Liver (tissue), 9 donors: Measurements from ENCODE around the gene TCF7L2. TPM values are rescaled to one million over a fixed set of nuclear protein-coding genes. Genes with fewer than 3 reads are reported as not detected.

Source experiments
- DNase-seq: peaks from one replicate; pipeline ENCODE4 v3.0.0-alpha.2; 2017; ENCODE audit warnings: low spot score
- H3K27ac ChIP-seq, 2 donors: one replicate each; pipeline ENCODE4 v1.7.0; 2013; ENCODE audit warnings: inconsistent platforms in 2 of 2, low read length in 2 of 2, control low read depth in 1 of 2, low read depth in 1 of 2, mild to moderate bottlenecking in 1 of 2
- H3K27me3 ChIP-seq, 4 donors: one replicate each; pipeline versions ENCODE4 v1.6.1 to v1.7.0; 2013; ENCODE audit warnings: low read length in 3 of 4, inconsistent platforms in 1 of 4, mild to moderate bottlenecking in 1 of 4, moderate library complexity in 1 of 4; ENCODE audit not compliant: control insufficient read depth in 4 of 4, insufficient read depth in 4 of 4
- H3K36me3 ChIP-seq, 4 donors: one replicate each; pipeline versions ENCODE4 v1.6.1 to v1.7.0; 2013; ENCODE audit warnings: low read length in 3 of 4, mild to moderate bottlenecking in 3 of 4, low read depth in 1 of 4, moderate library complexity in 1 of 4; ENCODE audit not compliant: control insufficient read depth in 4 of 4, insufficient read depth in 3 of 4
- H3K4me1 ChIP-seq, 4 donors: one replicate each; pipeline versions ENCODE4 v1.6.1 to v1.7.0; 2013; ENCODE audit warnings: low read length in 3 of 4, mild to moderate bottlenecking in 3 of 4, moderate library complexity in 1 of 4; ENCODE audit not compliant: control insufficient read depth in 4 of 4, insufficient read depth in 4 of 4
- H3K4me3 ChIP-seq, 3 donors: one replicate each; pipeline versions ENCODE4 v1.6.1 to v1.7.0; 2013; ENCODE audit warnings: low read length in 3 of 3, control low read depth in 1 of 3, low read depth in 1 of 3, mild to moderate bottlenecking in 1 of 3
- H3K9ac ChIP-seq, 2 donors: one replicate each; pipeline ENCODE4 v1.7.0; 2013; ENCODE audit warnings: low read length in 2 of 2, mild to moderate bottlenecking in 2 of 2, moderate library complexity in 2 of 2, control low read depth in 1 of 2, low read depth in 1 of 2
- H3K9me3 ChIP-seq, 4 donors: one replicate each; pipeline versions ENCODE4 v1.6.1 to v1.7.0; 2013; ENCODE audit warnings: low read length in 3 of 4; ENCODE audit not compliant: control insufficient read depth in 4 of 4
- EGR1 ChIP-seq, 2 donors: IDR thresholded peaks; 2 replicates each; pipeline ENCODE4 v1.6.1; 2016 to 2018; ENCODE audit warnings: antibody characterized with exemption in 2 of 2, low read depth in 2 of 2
- FOXA1 ChIP-seq: IDR thresholded peaks from 2 replicates; pipeline ENCODE4 v1.6.1; 2016; ENCODE audit warnings: antibody characterized with exemption
- FOXA2 ChIP-seq: IDR thresholded peaks from 2 replicates; pipeline ENCODE4 v1.6.1; 2016; ENCODE audit warnings: antibody characterized with exemption
- GABPA ChIP-seq, 2 donors: IDR thresholded peaks in 1 of 2; conservative IDR thresholded peaks in 1 of 2; 2 replicates each; pipeline ENCODE4 v1.6.1; 2016; ENCODE audit warnings: antibody characterized with exemption in 2 of 2, mild to moderate bottlenecking in 1 of 2, moderate library complexity in 1 of 2
- HNF4A ChIP-seq, 2 donors: conservative IDR thresholded peaks; 2 replicates each; pipeline ENCODE4 v1.6.1; 2016; ENCODE audit warnings: antibody characterized with exemption in 2 of 2, mild to moderate bottlenecking in 2 of 2
- HNF4G ChIP-seq: IDR thresholded peaks from 2 replicates; pipeline ENCODE4 v1.6.1; 2016; ENCODE audit warnings: antibody characterized with exemption
- JUND ChIP-seq, 2 donors: IDR thresholded peaks; 2 replicates each; pipeline ENCODE4 v1.6.1; 2016; ENCODE audit warnings: antibody characterized with exemption in 2 of 2
- RAD21 ChIP-seq, 2 donors: IDR thresholded peaks; 2 replicates each; pipeline ENCODE4 v1.6.1; 2016; ENCODE audit warnings: antibody characterized with exemption in 2 of 2, mild to moderate bottlenecking in 2 of 2
- RXRA ChIP-seq, 2 donors: IDR thresholded peaks; 2 replicates each; pipeline ENCODE4 v1.6.1; 2017 to 2018; ENCODE audit warnings: antibody characterized with exemption in 2 of 2, mild to moderate bottlenecking in 1 of 2
- YY1 ChIP-seq: IDR thresholded peaks from 2 replicates; pipeline ENCODE4 v1.6.1; 2016; ENCODE audit warnings: antibody characterized with exemption, mild to moderate bottlenecking
- WGBS: extraction: QIAGEN DNeasy Blood & Tissue Kit; methylation state at CpG from one replicate; pipeline ENCODE4 v1.1.7; 2013; 5-methylcytosine and 5-hydroxymethylcytosine counted together
- polyA plus RNA-seq, 2 donors: library from polyadenylated mRNA; stranded (reverse) in 1 of 2; unstranded in 1 of 2; fragments of 200-250 nt in 1 of 2; fragments of >200 nt in 1 of 2; fragmentation: Nextera tagmentation in 1 of 2; extraction: Ambion mirVana in 1 of 2; gene quantifications; one replicate each; pipeline versions ENCODE4 v1.2.1 to v1.2.3, GENCODE V29; 2013 to 2015
- total RNA-seq, 2 donors: library from RNA; depleted of rRNA; stranded (reverse); fragments of >200 nt; gene quantifications; one replicate each; pipeline ENCODE4 v1.2.3, GENCODE V29; 2014
- TF ChIP-seq, protein P1 (sequence below): IDR thresholded peaks from 2 replicates; pipeline ENCODE4 v1.6.1; 2016; ENCODE audit warnings: antibody characterized with exemption
- TF ChIP-seq, protein P2 (sequence below): IDR thresholded peaks from 2 replicates; pipeline ENCODE4 v1.6.1; 2016; ENCODE audit warnings: antibody characterized with exemption
- TF ChIP-seq, protein P3 (sequence below): IDR thresholded peaks from 2 replicates; pipeline ENCODE4 v1.6.1; 2016; ENCODE audit warnings: antibody characterized with exemption, mild to moderate bottlenecking
- TF ChIP-seq, protein P4 (sequence below): IDR thresholded peaks from 2 replicates; pipeline ENCODE4 v1.6.1; 2016; ENCODE audit warnings: antibody characterized with exemption
- TF ChIP-seq, protein P5 (sequence below): fragments of 150-350 bp; IDR thresholded peaks from 2 replicates; pipeline ENCODE4 v1.5.1; 2017; ENCODE audit warnings: improper control_type of control experiment, low read depth, low read length; ENCODE audit not compliant: missing input control
- donor health status: healthy.
- donor health status: healthy.
- donor health status: healthy.
- donor health status: healthy.
- donor health status: healthy.

TCF7L2 gene
- total and polyA plus RNA-seq, 4 donors = 4.9 to 18.0 (median 8.3) TPM

DNA sequence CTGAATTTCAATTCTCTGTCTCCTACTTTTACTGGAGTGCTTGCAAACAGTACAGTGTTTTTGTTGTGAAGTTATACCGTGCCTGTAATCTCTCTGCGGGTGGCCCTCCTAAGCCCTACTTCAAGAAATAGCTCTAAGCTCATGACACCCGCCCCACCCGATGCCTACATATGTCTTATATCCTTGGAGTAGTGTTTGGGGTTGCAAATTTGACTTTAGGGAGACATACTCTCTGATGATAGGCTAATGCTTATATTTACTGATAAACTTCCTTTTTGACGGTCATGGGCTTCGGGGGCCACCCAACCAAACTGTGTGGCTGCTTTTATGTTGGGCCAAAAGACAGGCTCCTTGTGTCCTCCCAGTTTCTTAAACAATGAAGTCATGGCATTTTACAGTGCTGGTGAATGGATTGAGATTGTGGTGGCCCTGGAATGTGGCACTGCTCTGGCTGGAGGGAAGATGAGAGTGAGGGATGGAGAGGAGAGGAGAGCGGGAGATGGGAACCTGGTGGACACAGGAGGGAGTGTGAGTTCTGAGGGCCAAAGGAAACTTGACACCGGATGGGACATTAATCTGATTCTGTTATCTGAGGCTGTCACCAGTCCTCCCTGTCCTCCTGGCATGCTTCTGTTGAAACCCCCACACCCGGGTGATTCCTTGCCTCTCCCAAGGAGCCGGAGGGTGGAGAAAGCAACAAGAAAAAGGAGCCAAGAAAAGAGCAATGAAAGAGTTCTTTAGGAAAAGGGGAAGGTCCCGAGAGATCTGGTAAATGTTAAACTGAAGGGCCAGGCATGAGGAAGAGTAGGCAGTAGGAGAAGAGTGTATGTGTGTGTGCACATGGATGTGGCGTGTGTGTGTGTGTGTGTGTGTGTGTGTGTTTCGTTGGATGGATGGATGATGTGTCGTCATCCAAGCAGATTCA lies 113.3 kb downstream of the TCF7L2 start:
- H3K9me3 ChIP-seq = no peaks in the 10 kb centered on the region
- peaks cover 8 to 58% (median 47%) of the 10 kb centered on the region in 4 donors for H3K4me1 ChIP-seq
- H3K36me3 ChIP-seq = peaks cover 0 to 2% (median 0%) of the 10 kb centered on the region in 4 donors
- DNase-seq = no peak
- no peak overlapping the region for H3K4me3 ChIP-seq
- TF ChIP-seq, protein P1, sequence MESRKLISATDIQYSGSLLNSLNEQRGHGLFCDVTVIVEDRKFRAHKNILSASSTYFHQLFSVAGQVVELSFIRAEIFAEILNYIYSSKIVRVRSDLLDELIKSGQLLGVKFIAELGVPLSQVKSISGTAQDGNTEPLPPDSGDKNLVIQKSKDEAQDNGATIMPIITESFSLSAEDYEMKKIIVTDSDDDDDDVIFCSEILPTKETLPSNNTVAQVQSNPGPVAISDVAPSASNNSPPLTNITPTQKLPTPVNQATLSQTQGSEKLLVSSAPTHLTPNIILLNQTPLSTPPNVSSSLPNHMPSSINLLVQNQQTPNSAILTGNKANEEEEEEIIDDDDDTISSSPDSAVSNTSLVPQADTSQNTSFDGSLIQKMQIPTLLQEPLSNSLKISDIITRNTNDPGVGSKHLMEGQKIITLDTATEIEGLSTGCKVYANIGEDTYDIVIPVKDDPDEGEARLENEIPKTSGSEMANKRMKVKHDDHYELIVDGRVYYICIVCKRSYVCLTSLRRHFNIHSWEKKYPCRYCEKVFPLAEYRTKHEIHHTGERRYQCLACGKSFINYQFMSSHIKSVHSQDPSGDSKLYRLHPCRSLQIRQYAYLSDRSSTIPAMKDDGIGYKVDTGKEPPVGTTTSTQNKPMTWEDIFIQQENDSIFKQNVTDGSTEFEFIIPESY = no peak
- TF ChIP-seq FOXA2 (no peak), HNF4A (conservative IDR thresholded peaks at IDR 0.05) (no peak), FOXA1 (no peak), EGR1 (IDR thresholded peaks at IDR 0.05; ENCODE audit: low read depth in 2 of 2) (no peak), YY1 (no peak), JUND (IDR thresholded peaks at IDR 0.05) (no peak), RAD21 (IDR thresholded peaks at IDR 0.05) (no peak), RXRA (IDR thresholded peaks at IDR 0.05) (no peak), HNF4G (no peak), GABPA (IDR thresholded peaks at IDR 0.05 in 1 of 2, conservative IDR thresholded peaks at IDR 0.05 in 1 of 2) (no peak)
- TF ChIP-seq, protein P2, sequence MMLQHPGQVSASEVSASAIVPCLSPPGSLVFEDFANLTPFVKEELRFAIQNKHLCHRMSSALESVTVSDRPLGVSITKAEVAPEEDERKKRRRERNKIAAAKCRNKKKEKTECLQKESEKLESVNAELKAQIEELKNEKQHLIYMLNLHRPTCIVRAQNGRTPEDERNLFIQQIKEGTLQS = no peak
- TF ChIP-seq, protein P3, sequence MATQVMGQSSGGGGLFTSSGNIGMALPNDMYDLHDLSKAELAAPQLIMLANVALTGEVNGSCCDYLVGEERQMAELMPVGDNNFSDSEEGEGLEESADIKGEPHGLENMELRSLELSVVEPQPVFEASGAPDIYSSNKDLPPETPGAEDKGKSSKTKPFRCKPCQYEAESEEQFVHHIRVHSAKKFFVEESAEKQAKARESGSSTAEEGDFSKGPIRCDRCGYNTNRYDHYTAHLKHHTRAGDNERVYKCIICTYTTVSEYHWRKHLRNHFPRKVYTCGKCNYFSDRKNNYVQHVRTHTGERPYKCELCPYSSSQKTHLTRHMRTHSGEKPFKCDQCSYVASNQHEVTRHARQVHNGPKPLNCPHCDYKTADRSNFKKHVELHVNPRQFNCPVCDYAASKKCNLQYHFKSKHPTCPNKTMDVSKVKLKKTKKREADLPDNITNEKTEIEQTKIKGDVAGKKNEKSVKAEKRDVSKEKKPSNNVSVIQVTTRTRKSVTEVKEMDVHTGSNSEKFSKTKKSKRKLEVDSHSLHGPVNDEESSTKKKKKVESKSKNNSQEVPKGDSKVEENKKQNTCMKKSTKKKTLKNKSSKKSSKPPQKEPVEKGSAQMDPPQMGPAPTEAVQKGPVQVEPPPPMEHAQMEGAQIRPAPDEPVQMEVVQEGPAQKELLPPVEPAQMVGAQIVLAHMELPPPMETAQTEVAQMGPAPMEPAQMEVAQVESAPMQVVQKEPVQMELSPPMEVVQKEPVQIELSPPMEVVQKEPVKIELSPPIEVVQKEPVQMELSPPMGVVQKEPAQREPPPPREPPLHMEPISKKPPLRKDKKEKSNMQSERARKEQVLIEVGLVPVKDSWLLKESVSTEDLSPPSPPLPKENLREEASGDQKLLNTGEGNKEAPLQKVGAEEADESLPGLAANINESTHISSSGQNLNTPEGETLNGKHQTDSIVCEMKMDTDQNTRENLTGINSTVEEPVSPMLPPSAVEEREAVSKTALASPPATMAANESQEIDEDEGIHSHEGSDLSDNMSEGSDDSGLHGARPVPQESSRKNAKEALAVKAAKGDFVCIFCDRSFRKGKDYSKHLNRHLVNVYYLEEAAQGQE = no peak
- TF ChIP-seq, protein P4, sequence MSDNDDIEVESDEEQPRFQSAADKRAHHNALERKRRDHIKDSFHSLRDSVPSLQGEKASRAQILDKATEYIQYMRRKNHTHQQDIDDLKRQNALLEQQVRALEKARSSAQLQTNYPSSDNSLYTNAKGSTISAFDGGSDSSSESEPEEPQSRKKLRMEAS = no peak
- TF ChIP-seq, protein P5, sequence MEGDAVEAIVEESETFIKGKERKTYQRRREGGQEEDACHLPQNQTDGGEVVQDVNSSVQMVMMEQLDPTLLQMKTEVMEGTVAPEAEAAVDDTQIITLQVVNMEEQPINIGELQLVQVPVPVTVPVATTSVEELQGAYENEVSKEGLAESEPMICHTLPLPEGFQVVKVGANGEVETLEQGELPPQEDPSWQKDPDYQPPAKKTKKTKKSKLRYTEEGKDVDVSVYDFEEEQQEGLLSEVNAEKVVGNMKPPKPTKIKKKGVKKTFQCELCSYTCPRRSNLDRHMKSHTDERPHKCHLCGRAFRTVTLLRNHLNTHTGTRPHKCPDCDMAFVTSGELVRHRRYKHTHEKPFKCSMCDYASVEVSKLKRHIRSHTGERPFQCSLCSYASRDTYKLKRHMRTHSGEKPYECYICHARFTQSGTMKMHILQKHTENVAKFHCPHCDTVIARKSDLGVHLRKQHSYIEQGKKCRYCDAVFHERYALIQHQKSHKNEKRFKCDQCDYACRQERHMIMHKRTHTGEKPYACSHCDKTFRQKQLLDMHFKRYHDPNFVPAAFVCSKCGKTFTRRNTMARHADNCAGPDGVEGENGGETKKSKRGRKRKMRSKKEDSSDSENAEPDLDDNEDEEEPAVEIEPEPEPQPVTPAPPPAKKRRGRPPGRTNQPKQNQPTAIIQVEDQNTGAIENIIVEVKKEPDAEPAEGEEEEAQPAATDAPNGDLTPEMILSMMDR = no peak
- no peak overlapping the region for H3K9ac ChIP-seq
- no peaks in the 10 kb centered on the region for H3K27me3 ChIP-seq
- 84% methylated on average over 14 of the region's 14 CpGs for WGBS
- no peak overlapping the region for H3K27ac ChIP-seq
